Immature natural killer cell (primary cell): ENCODE data around the gene ABHD2. TPM values are rescaled to one million over a fixed set of nuclear protein-coding genes. Genes with fewer than 3 reads are reported as not detected.
A peak's percentile ranks its signal among the peaks of the same experiment; 100 is the strongest.
"Not testable (repeated sequence)": the region's sequence is repeated elsewhere in the genome, so short reads cannot be mapped to it uniquely, and the experiment has no call there.

Experiments used
- DNase-seq, 3 donors: peaks; one replicate each; pipeline ENCODE4 v3.0.0; 2022; ENCODE audit warnings: mixed read lengths in 1 of 3
- H3K27ac Mint-ChIP-seq, 6 donors: one replicate each; pipeline ENCODE4 v1.8.0; 2020; ENCODE audit warnings: mixed read lengths in 6 of 6, mild to moderate bottlenecking in 5 of 6, inconsistent platforms in 4 of 6, moderate library complexity in 3 of 6
- H3K27me3 Mint-ChIP-seq, 3 donors: one replicate each; pipeline ENCODE4 v1.8.0; 2020 to 2021; ENCODE audit warnings: low read depth in 3 of 3, mild to moderate bottlenecking in 3 of 3, mixed read lengths in 3 of 3, moderate library complexity in 3 of 3, inconsistent platforms in 1 of 3
- H3K36me3 Mint-ChIP-seq, 3 donors: one replicate each; pipeline ENCODE4 v1.8.0; 2020; ENCODE audit warnings: mixed read lengths in 3 of 3, inconsistent platforms in 2 of 3, mild to moderate bottlenecking in 2 of 3
- H3K4me1 Mint-ChIP-seq, 2 donors: one replicate each; pipeline ENCODE4 v1.8.0; 2020; ENCODE audit warnings: inconsistent platforms in 2 of 2, mild to moderate bottlenecking in 2 of 2, mixed read lengths in 2 of 2, moderate library complexity in 1 of 2
- H3K4me3 Mint-ChIP-seq, 5 donors: one replicate each; pipeline ENCODE4 v1.8.0; 2020; ENCODE audit warnings: mild to moderate bottlenecking in 5 of 5, mixed read lengths in 5 of 5, inconsistent platforms in 3 of 5, moderate library complexity in 3 of 5
- H3K9me3 Mint-ChIP-seq, 6 donors: one replicate each; pipeline ENCODE4 v1.8.0; 2020; ENCODE audit warnings: mild to moderate bottlenecking in 6 of 6, mixed read lengths in 6 of 6, inconsistent platforms in 4 of 6, moderate library complexity in 3 of 6
- polyA plus RNA-seq, 3 donors: library from polyadenylated mRNA; unstranded; fragments of 300-500 nt; fragmentation: Illumina TruSeq; gene quantifications; one replicate each; pipeline ENCODE4 v1.2.3, GENCODE V29; 2021

Gene ABHD2
- polyA plus RNA-seq, 3 donors from 2014 or later = 26.9 to 70.6 (median 33.1) TPM

DNA sequence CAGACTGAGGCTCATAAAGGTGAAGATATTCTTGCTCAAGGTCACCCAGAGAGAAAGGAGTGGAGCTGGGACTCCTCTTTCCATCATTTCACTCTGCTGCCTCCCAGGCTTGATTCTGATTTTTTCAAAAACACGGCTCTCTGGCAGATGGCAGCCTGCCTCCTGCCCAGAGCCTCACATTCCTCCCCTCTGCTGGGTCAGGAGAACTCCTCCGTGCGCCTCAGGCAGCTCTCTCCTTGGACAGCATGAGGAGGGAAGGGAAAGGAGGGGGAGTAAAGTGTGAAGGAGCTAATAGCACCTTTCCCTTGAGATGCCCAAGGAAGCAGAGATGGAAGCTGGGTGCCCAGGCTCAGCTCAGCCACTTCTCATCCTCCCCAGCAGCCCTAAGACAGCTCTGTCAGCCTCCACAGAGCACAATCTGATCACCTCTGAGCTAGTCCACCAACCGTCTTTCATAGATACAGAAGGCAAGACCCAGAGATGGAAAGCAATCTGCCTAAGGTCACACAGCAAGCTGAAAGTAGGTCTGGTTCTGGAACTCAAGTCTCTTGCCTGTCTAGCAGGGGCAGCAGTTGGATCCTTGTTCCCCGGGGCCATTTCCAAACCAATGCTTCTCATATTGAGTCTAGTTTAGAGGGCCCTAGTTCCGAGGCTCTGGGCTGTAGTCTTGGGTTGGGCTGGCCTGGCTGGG, 129.6 kb downstream of the ABHD2 start:
- Mint-ChIP-seq H3K27me3 (peaks cover 0 to 7% (median 1%) of the 10 kb centered on the region in 3 donors), H3K4me3 (no peak overlapping the region), H3K4me1 (no peaks in the 10 kb centered on the region)

GRCh38 chr15:89218531-89218930, 130.3 kb downstream of the ABHD2 start:
- DNase-seq = no peak
- no peaks in the 10 kb centered on the region for H3K4me1 Mint-ChIP-seq
- H3K27me3 Mint-ChIP-seq = peaks cover 0 to 7% (median 1%) of the 10 kb centered on the region in 3 donors

More for the DNA sequence above, 129.6 kb downstream of the ABHD2 start:
- no peak for DNase-seq
- Mint-ChIP-seq H3K27ac (no peak overlapping the region), H3K36me3 (no peaks in the 10 kb centered on the region), H3K9me3 (no peaks in the 10 kb centered on the region)

DNA sequence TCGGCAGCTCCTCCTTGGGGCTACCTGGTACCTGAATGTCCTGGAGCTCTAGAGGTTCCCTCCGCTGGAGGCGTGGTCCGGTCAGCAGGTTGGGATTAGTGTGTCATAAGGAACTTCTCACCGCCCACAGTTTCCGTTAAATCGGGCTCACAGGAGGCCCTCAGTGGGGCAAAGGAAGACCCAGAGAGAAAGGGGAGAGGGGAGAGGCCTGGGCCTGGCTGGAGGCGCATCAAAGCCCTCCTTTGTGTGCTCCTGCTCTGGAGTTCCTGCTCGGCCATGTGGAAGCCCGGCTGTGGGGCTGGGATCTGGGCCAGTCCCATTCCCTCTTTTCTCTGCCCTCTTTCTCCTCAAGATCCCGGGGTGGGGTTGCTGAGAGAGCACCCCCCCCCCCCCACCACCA, 133.3 kb downstream of the ABHD2 start, which contains the start of gene RLBP1:
Gene RLBP1 (minus strand): TSS at position 37 of the 400 bp plus-strand sequence. CDS start 2,604 bp downstream, outside the sequence.
- no peaks in the 10 kb centered on the region for H3K4me1 Mint-ChIP-seq
- no peaks in the 10 kb centered on the region for H3K36me3 Mint-ChIP-seq
- H3K9me3 Mint-ChIP-seq = no peaks in the 10 kb centered on the region
- H3K4me3 Mint-ChIP-seq = no peak within 1 kb of the TSS
- no peak for DNase-seq
- H3K27me3 Mint-ChIP-seq = peaks cover 0 to 7% (median 2%) of the 10 kb centered on the region in 3 donors
- no peak within 1 kb of the TSS for H3K27ac Mint-ChIP-seq

More at GRCh38 chr15:89218531-89218930, 130.3 kb downstream of the ABHD2 start:
- Mint-ChIP-seq H3K36me3 (no peaks in the 10 kb centered on the region), H3K4me3 (no peak overlapping the region), H3K9me3 (no peaks in the 10 kb centered on the region), H3K27ac (no peak overlapping the region)

DNA sequence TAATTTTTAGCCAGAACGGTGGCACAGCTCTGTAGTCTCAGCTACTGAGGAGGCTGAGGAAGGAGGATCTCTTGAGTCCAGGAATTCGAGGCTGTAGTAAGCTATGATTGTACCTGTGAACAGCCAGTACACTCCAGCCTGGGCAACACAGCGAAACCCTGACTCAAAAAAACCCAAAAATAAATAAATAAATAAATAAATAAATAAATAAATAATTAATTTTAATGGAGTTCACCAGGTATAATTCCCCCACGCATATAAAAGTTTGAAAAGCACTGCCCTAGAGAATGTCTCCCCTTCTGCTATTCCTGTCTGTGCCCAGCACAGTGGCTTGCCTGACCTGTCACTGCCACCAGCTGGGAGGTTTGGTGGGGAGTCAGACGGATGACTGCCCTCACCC, 137.3 kb downstream of the ABHD2 start:
- Mint-ChIP-seq H3K9me3 (no peaks in the 10 kb centered on the region), H3K27ac (no peak overlapping the region), H3K4me1 (no peaks in the 10 kb centered on the region), H3K27me3 (peaks cover 2 to 6% (median 2%) of the 10 kb centered on the region in 3 donors), H3K36me3 (no peaks in the 10 kb centered on the region), H3K4me3 (no peak overlapping the region)
- no peak for DNase-seq

GRCh38 chr15:89226359-89227221, 138.3 kb downstream of the ABHD2 start:
- Mint-ChIP-seq H3K9me3 (no peaks in the 10 kb centered on the region), H3K4me3 (no peak overlapping the region), H3K27ac (no peak overlapping the region), H3K4me1 (no peaks in the 10 kb centered on the region), H3K27me3 (peaks cover 2 to 11% (median 3%) of the 10 kb centered on the region in 3 donors), H3K36me3 (no peaks in the 10 kb centered on the region)
- no peak for DNase-seq

DNA sequence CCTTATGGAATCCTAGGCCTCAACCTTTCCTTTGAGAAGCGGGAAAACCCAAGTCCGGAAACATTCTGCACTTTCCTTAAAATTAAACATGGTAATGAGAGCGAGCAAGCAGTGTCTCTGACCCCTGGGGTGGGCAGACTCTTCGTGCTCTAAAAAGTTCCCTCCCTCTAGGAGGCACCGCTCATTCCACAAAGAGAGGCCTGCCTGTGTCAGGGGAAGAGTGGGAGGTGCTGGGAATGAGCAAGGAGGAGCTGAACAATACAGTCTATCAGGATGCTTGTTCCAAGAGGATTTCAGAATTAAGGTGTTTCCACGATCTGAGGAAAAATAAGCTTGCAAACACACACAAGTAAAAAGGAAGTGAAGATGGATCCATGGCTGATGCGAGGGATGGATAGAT, 139.2 kb downstream of the ABHD2 start:
- H3K4me3 Mint-ChIP-seq = peak overlapping the region in 1 of 5 donors; percentile 21
- DNase-seq = no peak
- H3K27ac Mint-ChIP-seq = no peak overlapping the region
- H3K27me3 Mint-ChIP-seq = peaks cover 3 to 11% (median 6%) of the 10 kb centered on the region in 3 donors
- H3K4me1 Mint-ChIP-seq = no peaks in the 10 kb centered on the region
- H3K36me3 Mint-ChIP-seq = peaks cover 0 to 4% (median 0%) of the 10 kb centered on the region in 3 donors
- H3K9me3 Mint-ChIP-seq = no peaks in the 10 kb centered on the region

DNA sequence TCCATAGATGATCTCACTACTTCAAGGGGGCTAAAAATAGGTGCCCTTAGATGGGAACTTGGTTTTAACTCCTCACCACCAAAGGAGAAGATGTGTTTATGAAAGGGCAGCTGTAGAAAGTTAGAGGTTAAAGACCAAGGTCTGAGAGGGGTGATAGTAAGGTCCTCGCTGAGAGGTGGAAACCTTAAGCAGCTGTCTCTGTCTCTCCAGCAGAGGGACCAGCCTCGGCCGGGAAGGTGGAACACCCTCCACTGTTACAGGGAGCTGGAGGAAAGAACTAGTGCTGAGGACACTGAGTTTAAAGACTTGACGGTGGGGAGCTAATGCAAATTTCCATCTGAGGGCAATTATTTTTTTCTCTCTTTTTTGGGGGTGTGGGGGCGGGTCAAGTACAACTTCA, 142.0 kb downstream of the ABHD2 start:
- Mint-ChIP-seq H3K4me1 (no peaks in the 10 kb centered on the region), H3K27ac (no peak overlapping the region), H3K27me3 (peaks cover 2 to 11% (median 6%) of the 10 kb centered on the region in 3 donors), H3K4me3 (no peak overlapping the region), H3K9me3 (no peaks in the 10 kb centered on the region), H3K36me3 (peaks cover 0 to 4% (median 0%) of the 10 kb centered on the region in 3 donors)
- DNase-seq = no peak

- Mint-ChIP-seq H3K36me3 (peaks cover 0 to 4% (median 0%) of the 10 kb centered on the region in 3 donors), H3K4me3 (no peak overlapping the region), H3K4me1 (no peaks in the 10 kb centered on the region), H3K27me3 (peaks cover 2 to 11% (median 6%) of the 10 kb centered on the region in 3 donors), H3K9me3 (no peaks in the 10 kb centered on the region), H3K27ac (no peak overlapping the region)
- no peak for DNase-seq
Observed at GRCh38 chr15:89231832-89232231, 143.6 kb downstream of the ABHD2 start.

GRCh38 chr15:89239883-89240810, 151.9 kb downstream of the ABHD2 start:
- H3K27ac Mint-ChIP-seq, H3K4me3 Mint-ChIP-seq, DNase-seq, H3K36me3 Mint-ChIP-seq, H3K9me3 Mint-ChIP-seq: not testable (repeated sequence)
- H3K27me3 Mint-ChIP-seq = peaks cover 0 to 17% (median 2%) of the 10 kb centered on the region in 3 donors
- H3K4me1 Mint-ChIP-seq = peaks cover 24 to 30% of the 10 kb centered on the region in 2 donors

DNA sequence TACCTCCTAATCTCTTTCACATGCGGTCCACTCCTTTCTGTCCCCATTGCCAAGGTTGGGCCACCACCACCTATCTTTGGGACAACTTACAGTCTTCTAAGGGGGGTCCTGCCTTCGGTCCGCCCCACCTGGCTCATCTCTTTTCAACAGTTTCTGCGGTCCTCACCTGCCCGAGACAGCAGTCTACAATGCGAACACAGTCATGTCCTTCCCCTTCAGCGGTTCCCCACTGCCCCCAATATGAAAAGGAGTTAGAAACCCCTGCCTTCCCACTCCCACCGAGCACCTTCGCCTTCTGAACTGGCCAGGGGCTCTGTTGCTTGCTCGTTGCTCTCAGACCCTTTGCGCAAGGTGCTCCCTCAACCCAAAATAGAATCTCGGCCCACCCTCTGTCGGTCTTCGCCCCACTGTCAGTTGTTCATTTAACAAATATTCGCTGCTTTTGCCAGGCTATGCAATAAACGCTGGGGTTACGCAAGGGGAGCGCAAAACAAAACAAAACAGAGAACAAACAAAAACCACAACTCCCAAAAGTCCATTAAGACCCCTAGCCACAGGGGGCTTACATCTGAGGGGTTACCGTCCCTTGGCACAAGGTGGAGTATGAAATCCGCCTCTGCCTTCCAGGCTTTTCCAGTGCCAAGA, 154.9 kb downstream of the ABHD2 start:
- Mint-ChIP-seq H3K4me1 (peaks cover 27 to 40% of the 10 kb centered on the region in 2 donors), H3K27ac (peak overlapping the region in 5 of 6 donors; percentile 5 to 92 (median 86)), H3K36me3 (peaks cover 0 to 13% (median 8%) of the 10 kb centered on the region in 3 donors), H3K27me3 (peaks cover 0 to 15% (median 3%) of the 10 kb centered on the region in 3 donors), H3K9me3 (no peaks in the 10 kb centered on the region), H3K4me3 (peak overlapping the region; percentile 91 to 97 (median 94))
- DNase-seq = no peak

- Mint-ChIP-seq H3K27ac (peak within 1 kb of the TSS; percentile 55 to 92 (median 86)), H3K9me3 (no peaks in the 10 kb centered on the region), H3K27me3 (peaks cover 0 to 15% (median 3%) of the 10 kb centered on the region in 3 donors), H3K4me1 (peaks cover 27 to 40% of the 10 kb centered on the region in 2 donors), H3K4me3 (peak within 1 kb of the TSS; percentile 91 to 97 (median 94)), H3K36me3 (peaks cover 0 to 19% (median 10%) of the 10 kb centered on the region in 3 donors)
- peak; percentile 95 to 96 (median 96) for DNase-seq
Observed at GRCh38 chr15:89243691-89244573, 155.7 kb downstream of the ABHD2 start, which contains the start of gene FANCI. FANCI (plus strand) TSS chr15:89243979; CDS start chr15:89247648, 3,669 bp downstream.

DNA sequence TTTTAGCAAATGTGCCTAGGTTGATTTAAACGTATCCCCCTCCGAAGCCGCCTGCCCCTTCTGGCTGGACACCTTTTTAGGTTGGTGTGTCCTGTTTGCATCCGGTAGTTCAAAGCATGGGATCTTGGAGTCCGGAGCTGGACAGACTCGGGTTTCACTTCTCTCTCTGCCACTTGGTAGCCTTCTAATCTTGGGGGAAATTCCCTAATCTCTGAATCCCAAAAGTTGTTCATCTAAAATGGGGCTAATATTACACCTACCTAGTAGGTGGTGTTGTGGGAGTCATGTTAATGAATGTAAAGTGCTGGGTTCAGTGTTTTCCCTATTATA, 156.3 kb downstream of the ABHD2 start:
- H3K27ac Mint-ChIP-seq = peak overlapping the region; percentile 55 to 92 (median 86)
- no peaks in the 10 kb centered on the region for H3K9me3 Mint-ChIP-seq
- H3K36me3 Mint-ChIP-seq = peaks cover 0 to 22% (median 12%) of the 10 kb centered on the region in 3 donors
- peak overlapping the region; percentile 91 to 97 (median 94) for H3K4me3 Mint-ChIP-seq
- H3K4me1 Mint-ChIP-seq = peaks cover 27 to 40% of the 10 kb centered on the region in 2 donors
- DNase-seq = no peak
- H3K27me3 Mint-ChIP-seq = peaks cover 0 to 15% (median 3%) of the 10 kb centered on the region in 3 donors
